ENCODE data around the gene ZW10.

Gene ZW10

GRCh38 chr11:113732092-113732491 lies 41.4 kb downstream of the ZW10 start:
- Histone ChIP-seq H3K27me3 (ENCODE audit: low read length) (no peaks in the 10 kb centered on the region), H3K9me3 (ENCODE audit: insufficient read depth, low read length) (no peaks in the 10 kb centered on the region), H3K9me2 (replicated peaks; ENCODE audit: insufficient read depth, low read length) (no peaks in the 10 kb centered on the region), H3K79me2 (ENCODE audit: insufficient read depth, low read length) (no peaks in the 10 kb centered on the region), H3K4me2 (ENCODE audit: low read depth, low read length, poor library complexity, severe bottlenecking) (no peak overlapping the region), H3K4me3 (ENCODE audit: insufficient read depth, low read length, poor library complexity, severe bottlenecking) (no peak overlapping the region), H2AFZ (ENCODE audit: low read depth, low read length, severe bottlenecking) (no peak overlapping the region), H3F3A (ENCODE audit: insufficient read depth) (no peaks in the 10 kb centered on the region), H3K36me3 (ENCODE audit: low read length) (0 out of 2 replicates have a peak, but pooled peaks cover 12% of the 10 kb centered on the region), H3K27ac (ENCODE audit: low read depth, low read length) (no peak overlapping the region), H4K20me1 (ENCODE audit: low read depth, low read length) (no peaks in the 10 kb centered on the region), H3K9ac (ENCODE audit: low read length) (no peak overlapping the region)
- TF ChIP-seq CTCF (IDR thresholded peaks at IDR 0.05; ENCODE audit: insufficient read depth, low read length, poor library complexity, severe bottlenecking) (no peak), EZH2phosphoT487 (conservative IDR thresholded peaks at IDR 0.05; ENCODE audit: low read length) (no peak)

GRCh38 chr11:113730887-113731726 lies 42.4 kb downstream of the ZW10 start:
- no peak overlapping the region for H3K27ac ChIP-seq (ENCODE audit: low read depth, low read length)
- H3K4me2 ChIP-seq (ENCODE audit: low read depth, low read length, poor library complexity, severe bottlenecking), result no peak overlapping the region

GRCh38 chr11:113729456-113729855 lies 44.0 kb downstream of the ZW10 start:
- no peak overlapping the region for H3K27ac ChIP-seq (ENCODE audit: low read depth, low read length)
- no peaks in the 10 kb centered on the region for H4K20me1 ChIP-seq (ENCODE audit: low read depth, low read length)
- TF ChIP-seq CTCF (IDR thresholded peaks at IDR 0.05; ENCODE audit: insufficient read depth, low read length, poor library complexity, severe bottlenecking) (no peak), EZH2phosphoT487 (conservative IDR thresholded peaks at IDR 0.05; ENCODE audit: low read length) (no peak)
- no peak overlapping the region for H3K4me2 ChIP-seq (ENCODE audit: low read depth, low read length, poor library complexity, severe bottlenecking)
- H3K9ac ChIP-seq (ENCODE audit: low read length), result no peak overlapping the region
- no peaks in the 10 kb centered on the region for H3K27me3 ChIP-seq (ENCODE audit: low read length)
- 0 out of 2 replicates have a peak, but pooled peaks cover 8% of the 10 kb centered on the region for H3K36me3 ChIP-seq (ENCODE audit: low read length)
- no peak overlapping the region for H3K4me3 ChIP-seq (ENCODE audit: insufficient read depth, low read length, poor library complexity, severe bottlenecking)
- H2AFZ ChIP-seq (ENCODE audit: low read depth, low read length, severe bottlenecking), result no peak overlapping the region
- H3K9me3 ChIP-seq (ENCODE audit: insufficient read depth, low read length), result no peaks in the 10 kb centered on the region
- H3K79me2 ChIP-seq (ENCODE audit: insufficient read depth, low read length), result no peaks in the 10 kb centered on the region
- no peaks in the 10 kb centered on the region for H3K9me2 ChIP-seq (replicated peaks; ENCODE audit: insufficient read depth, low read length)
- H3F3A ChIP-seq (ENCODE audit: insufficient read depth), result no peaks in the 10 kb centered on the region

More at GRCh38 chr11:113730887-113731726, 42.4 kb downstream of the ZW10 start:
- Histone ChIP-seq H3K4me3 (ENCODE audit: insufficient read depth, low read length, poor library complexity, severe bottlenecking) (no peak overlapping the region), H2AFZ (ENCODE audit: low read depth, low read length, severe bottlenecking) (no peak overlapping the region), H3K27me3 (ENCODE audit: low read length) (no peaks in the 10 kb centered on the region), H3F3A (ENCODE audit: insufficient read depth) (no peaks in the 10 kb centered on the region), H4K20me1 (ENCODE audit: low read depth, low read length) (no peaks in the 10 kb centered on the region), H3K79me2 (ENCODE audit: insufficient read depth, low read length) (no peaks in the 10 kb centered on the region), H3K9ac (ENCODE audit: low read length) (no peak overlapping the region), H3K36me3 (ENCODE audit: low read length) (0 out of 2 replicates have a peak, but pooled peaks cover 12% of the 10 kb centered on the region), H3K9me2 (replicated peaks; ENCODE audit: insufficient read depth, low read length) (no peaks in the 10 kb centered on the region), H3K9me3 (ENCODE audit: insufficient read depth, low read length) (no peaks in the 10 kb centered on the region)
- TF ChIP-seq CTCF (IDR thresholded peaks at IDR 0.05; ENCODE audit: insufficient read depth, low read length, poor library complexity, severe bottlenecking) (no peak), EZH2phosphoT487 (conservative IDR thresholded peaks at IDR 0.05; ENCODE audit: low read length) (no peak)
